HCT116 (cell line): ENCODE data around the gene MAML2.

ENCODE experiments used
- EZH2 ChIP-seq: fragments of 200-600 bp; sonication (generic); IDR thresholded peaks from 2 replicates; pipeline ENCODE4 v1.6.1; 2017; ENCODE audit warnings: antibody characterized with exemption, mixed run types
- SIN3A ChIP-seq: IDR thresholded peaks from 2 replicates; pipeline ENCODE4 v1.6.1; 2012; ENCODE audit warnings: low read depth

- TF ChIP-seq EZH2 (no peak), SIN3A (no peak)
Observed at GRCh38 chr11:96287822-96288439, 55.1 kb downstream of the MAML2 start.
